ENCODE data around the gene XDH. TPM values are rescaled to one million over a fixed set of nuclear protein-coding genes. Genes with fewer than 3 reads are reported as not detected.

Gene XDH
- total and polyA plus RNA-seq, 9 of the 15 experiments (the other 6 are each of a cell fraction or from before 2014, with no cell fraction given): 0.04 to 0.06 TPM; not detected in 7

DNA sequence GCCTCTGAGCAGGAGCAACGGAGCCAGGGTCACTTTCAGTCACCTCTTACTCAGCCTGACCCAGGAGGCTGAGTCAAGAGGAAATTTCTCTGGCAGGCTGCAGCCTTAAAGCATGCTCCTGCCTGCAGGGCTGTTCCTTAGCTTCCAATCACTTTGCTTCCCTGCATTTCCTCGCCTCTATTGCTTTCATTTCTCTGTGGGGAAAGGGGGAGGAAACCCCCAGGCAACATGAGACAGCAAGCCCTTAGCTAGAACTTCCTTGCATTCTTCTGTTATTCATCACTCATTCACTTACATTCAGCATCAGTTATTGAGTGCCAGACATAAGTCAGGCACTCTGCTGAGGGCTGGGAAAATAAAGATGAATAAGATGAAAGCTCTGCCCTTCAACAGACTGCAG lies 13.0 kb downstream of the XDH start:
- Histone ChIP-seq H3K4me2 (ENCODE audit: insufficient read depth, low read length) (no peak overlapping the region), H3K27me3 (ENCODE audit: control insufficient read depth in 2 of 2, insufficient read depth in 2 of 2, low read length in 2 of 2) (no peaks in the 10 kb centered on the region), H3K27ac (ENCODE audit: extremely low read depth, low read depth, low read length) (no peak overlapping the region), H3K9me3 (replicated peaks; ENCODE audit: control insufficient read depth, insufficient read depth, low read depth, low read length) (no peaks in the 10 kb centered on the region), H3K79me2 (ENCODE audit: control insufficient read depth, insufficient read depth, low read length) (no peaks in the 10 kb centered on the region), H3K36me3 (ENCODE audit: control insufficient read depth, insufficient read depth, low read length) (no peaks in the 10 kb centered on the region), H3K9me1 (ENCODE audit: control insufficient read depth, insufficient read depth, low read length) (no peaks in the 10 kb centered on the region), H3K4me1 (replicated peaks in 1 of 2; ENCODE audit: control insufficient read depth in 2 of 2, insufficient read depth in 2 of 2, low read length in 2 of 2) (no peaks in the 10 kb centered on the region), H2AFZ (ENCODE audit: low read depth, low read length) (no peak overlapping the region), H3K9ac (ENCODE audit: insufficient read depth in 1 of 2, low read depth in 2 of 2, low read length in 2 of 2) (no peak overlapping the region), H3K4me3 (no peak overlapping the region), H4K20me1 (replicated peaks; ENCODE audit: control insufficient read depth, insufficient read depth, low read length) (no peaks in the 10 kb centered on the region)
- in situ Hi-C loops (cut with MboI) (no loop called here), intact Hi-C loops (cut with micrococcal nuclease) (no loop called here)
- DNase-seq (ENCODE audit: extremely low read depth in 1 of 4, low spot score in 3 of 4): no peak
- no peak for FAIRE-seq
- TF ChIP-seq NFYB (IDR thresholded peaks at IDR 0.05; ENCODE audit: extremely low read depth, insufficient read length) (no peak), KLF13 (tag; IDR thresholded peaks at IDR 0.05; ENCODE audit: borderline replicate concordance, low read depth) (no peak), HDAC1 (IDR thresholded peaks at IDR 0.05) (no peak), TRIM25 (IDR thresholded peaks at IDR 0.05; ENCODE audit: borderline replicate concordance) (no peak)
- TF ChIP-seq, protein P1, sequence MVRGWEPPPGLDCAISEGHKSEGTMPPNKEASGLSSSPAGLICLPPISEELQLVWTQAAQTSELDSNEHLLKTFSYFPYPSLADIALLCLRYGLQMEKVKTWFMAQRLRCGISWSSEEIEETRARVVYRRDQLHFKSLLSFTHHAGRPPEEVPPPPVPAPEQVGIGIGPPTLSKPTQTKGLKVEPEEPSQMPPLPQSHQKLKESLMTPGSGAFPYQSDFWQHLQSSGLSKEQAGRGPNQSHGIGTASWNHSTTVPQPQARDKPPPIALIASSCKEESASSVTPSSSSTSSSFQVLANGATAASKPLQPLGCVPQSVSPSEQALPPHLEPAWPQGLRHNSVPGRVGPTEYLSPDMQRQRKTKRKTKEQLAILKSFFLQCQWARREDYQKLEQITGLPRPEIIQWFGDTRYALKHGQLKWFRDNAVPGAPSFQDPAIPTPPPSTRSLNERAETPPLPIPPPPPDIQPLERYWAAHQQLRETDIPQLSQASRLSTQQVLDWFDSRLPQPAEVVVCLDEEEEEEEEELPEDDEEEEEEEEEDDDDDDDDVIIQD (CRISPR knock-in tag; IDR thresholded peaks at IDR 0.05): no peak
- BruUV-seq (replicated peaks): no TSS peak
- POLR2A ChIA-PET: no interaction called here
- WGBS (ENCODE audit: insufficient coverage, low coverage, missing lambda C conversion rate): 0% methylated on average over 2 of the region's 2 CpGs
- CTCF ChIA-PET (ENCODE audit: low intra/inter-chr PET ratio): no interaction called here
- ATAC-seq: no peak

Data from K562 (cell line).